GM18499 (cell line): ENCODE data around the gene CDC14A.
"Not testable (repeated sequence)": the region's sequence is repeated elsewhere in the genome, so short reads cannot be mapped to it uniquely, and the experiment has no call there.

ENCODE experiments used
- ATAC-seq: cut with Tn5 transposase; IDR thresholded peaks from one replicate; pipeline ENCODE4 v1.9.1; 2021; ENCODE audit warnings: moderate number of reproducible peaks; ENCODE audit not compliant: insufficient read depth, unreplicated experiment

Gene CDC14A

GRCh38 chr1:100397681-100398080 is 45.4 kb downstream of the CDC14A start:
- ATAC-seq = no peak

GRCh38 chr1:100398648-100399047 is 46.3 kb downstream of the CDC14A start:
- no peak for ATAC-seq

- no peak for ATAC-seq
Observed at GRCh38 chr1:100400404-100400803, 48.1 kb downstream of the CDC14A start.

GRCh38 chr1:100404821-100405220 is 52.5 kb downstream of the CDC14A start:
- ATAC-seq = no peak

GRCh38 chr1:100405902-100406301 is 53.6 kb downstream of the CDC14A start:
- not testable (repeated sequence) for ATAC-seq

- ATAC-seq = not testable (repeated sequence)
Observed at GRCh38 chr1:100407390-100407789, 55.1 kb downstream of the CDC14A start.

GRCh38 chr1:100411019-100411418 is 58.7 kb downstream of the CDC14A start:
- no peak for ATAC-seq

GRCh38 chr1:100411574-100411973 is 59.3 kb downstream of the CDC14A start:
- ATAC-seq = no peak

- no peak for ATAC-seq
Observed at GRCh38 chr1:100413035-100413434, 60.7 kb downstream of the CDC14A start.

GRCh38 chr1:100414693-100415497 is 62.6 kb downstream of the CDC14A start:
- ATAC-seq = no peak

- no peak for ATAC-seq
Observed at GRCh38 chr1:100415498-100415778, 63.1 kb downstream of the CDC14A start.

- no peak for ATAC-seq
Observed at GRCh38 chr1:100419072-100419471, 66.8 kb downstream of the CDC14A start.

GRCh38 chr1:100422065-100422464 is 69.8 kb downstream of the CDC14A start:
- ATAC-seq = no peak

- peak; percentile 87 for ATAC-seq
Observed at GRCh38 chr1:100423832-100424337, 71.6 kb downstream of the CDC14A start.

GRCh38 chr1:100428160-100428559 is 75.9 kb downstream of the CDC14A start:
- ATAC-seq = no peak

GRCh38 chr1:100430325-100430756 is 78.0 kb downstream of the CDC14A start:
- no peak for ATAC-seq

- no peak for ATAC-seq
Observed at GRCh38 chr1:100431954-100432353, 79.6 kb downstream of the CDC14A start.

- ATAC-seq = no peak
Observed at GRCh38 chr1:100433563-100433962, 81.3 kb downstream of the CDC14A start.

- no peak for ATAC-seq
Observed at GRCh38 chr1:100434831-100435230, 82.5 kb downstream of the CDC14A start.

GRCh38 chr1:100438375-100438774 is 86.1 kb downstream of the CDC14A start:
- ATAC-seq = no peak

GRCh38 chr1:100438789-100439188 is 86.5 kb downstream of the CDC14A start:
- ATAC-seq = no peak
